Vagina (tissue), 2 donors: ENCODE results near the gene LAYN. TPM values are rescaled to one million over a fixed set of nuclear protein-coding genes. Genes with fewer than 3 reads are reported as not detected.

Experiments used
- DNase-seq, 2 donors: peaks; one replicate each; pipeline ENCODE4 v3.0.0-alpha.2; 2017; ENCODE audit errors: extremely low spot score in 2 of 2
- H3K27ac ChIP-seq: fragments of 200-600 bp; sonication (generic); one replicate; pipeline ENCODE4 v1.5.1; 2019
- H3K27me3 ChIP-seq: fragments of 200-600 bp; sonication (generic); one replicate; pipeline ENCODE4 v1.5.1; 2019
- H3K36me3 ChIP-seq, 2 donors: fragments of 200-600 bp; sonication (generic); one replicate each; pipeline ENCODE4 v1.5.1; 2017 to 2019
- H3K4me1 ChIP-seq: fragments of 200-600 bp; sonication (generic); one replicate; pipeline ENCODE4 v1.5.1; 2019
- H3K4me3 ChIP-seq, 2 donors: fragments of 200-600 bp; sonication (generic); 1 replicate in 1 of 2; 2 replicates in 1 of 2; pipeline ENCODE4 v1.5.1; 2016 to 2019
- H3K9me3 ChIP-seq: fragments of 200-600 bp; sonication (generic); one replicate; pipeline ENCODE4 v1.5.1; 2019
- CTCF ChIP-seq, 3 experiments: fragments of 450-650 bp in 2 of 3; fragments of 200-600 bp in 1 of 3; sonication (generic) in 1 of 3; IDR thresholded peaks; one replicate each; pipeline ENCODE4 v1.5.1; 2017 to 2019; ENCODE audit warnings: antibody characterized with exemption in 3 of 3, mild to moderate bottlenecking in 2 of 3, moderate library complexity in 2 of 3
- POLR2A ChIP-seq, 2 donors: fragments of 450-650 bp; IDR thresholded peaks; one replicate each; pipeline ENCODE4 v1.6.1; 2017; ENCODE audit warnings: antibody characterized with exemption in 2 of 2, mild to moderate bottlenecking in 2 of 2, moderate library complexity in 2 of 2
- POLR2AphosphoS5 ChIP-seq, 2 donors: sonication (generic); formaldehyde crosslinking; IDR thresholded peaks; one replicate each; pipeline ENCODE4 v1.9.0; 2017; ENCODE audit warnings: antibody characterized with exemption in 2 of 2, mild to moderate bottlenecking in 2 of 2, low read depth in 1 of 2; ENCODE audit not compliant: insufficient read depth in 1 of 2
- intact Hi-C: fragments of 100-400 bp; cut with DNase I; formaldehyde crosslinking; loops from one replicate; pipeline ENCODE4 v1.15.1; 2023
- total RNA-seq: library from RNA; depleted of rRNA; stranded (reverse); fragments of >200 nt; gene quantifications from one replicate; pipeline ENCODE4 v1.2.3, GENCODE V29; 2016

LAYN gene, protein sequence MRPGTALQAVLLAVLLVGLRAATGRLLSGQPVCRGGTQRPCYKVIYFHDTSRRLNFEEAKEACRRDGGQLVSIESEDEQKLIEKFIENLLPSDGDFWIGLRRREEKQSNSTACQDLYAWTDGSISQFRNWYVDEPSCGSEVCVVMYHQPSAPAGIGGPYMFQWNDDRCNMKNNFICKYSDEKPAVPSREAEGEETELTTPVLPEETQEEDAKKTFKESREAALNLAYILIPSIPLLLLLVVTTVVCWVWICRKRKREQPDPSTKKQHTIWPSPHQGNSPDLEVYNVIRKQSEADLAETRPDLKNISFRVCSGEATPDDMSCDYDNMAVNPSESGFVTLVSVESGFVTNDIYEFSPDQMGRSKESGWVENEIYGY
- 22.3 TPM for total RNA-seq

- intact Hi-C loops, result no loop called here
- Histone ChIP-seq H3K27me3 (no peaks in the 10 kb centered on the region), H3K4me1 (peaks cover 27% of the 10 kb centered on the region), H3K27ac (peak within 1 kb of the TSS; percentile 62), H3K9me3 (no peaks in the 10 kb centered on the region), H3K36me3 (no peaks in the 10 kb centered on the region), H3K4me3 (peak within 1 kb of the TSS; percentile 65 to 83)
- DNase-seq, result no peak
- peak in 1 of 2 donors; percentile 18 for TF ChIP-seq POLR2A (IDR thresholded peaks at IDR 0.05)
- TF ChIP-seq POLR2AphosphoS5 (IDR thresholded peaks at IDR 0.05; ENCODE audit: insufficient read depth in 1 of 2, low read depth in 1 of 2), result peak in 1 of 2 donors; percentile 48
- no peak for TF ChIP-seq CTCF (IDR thresholded peaks at IDR 0.05)
Measured at GRCh38 chr11:111540114-111540936, at the start of gene LAYN. TSS of gene LAYN (plus strand) at chr11:111540720. CDS start at chr11:111540844, 124 bp downstream.

DNA sequence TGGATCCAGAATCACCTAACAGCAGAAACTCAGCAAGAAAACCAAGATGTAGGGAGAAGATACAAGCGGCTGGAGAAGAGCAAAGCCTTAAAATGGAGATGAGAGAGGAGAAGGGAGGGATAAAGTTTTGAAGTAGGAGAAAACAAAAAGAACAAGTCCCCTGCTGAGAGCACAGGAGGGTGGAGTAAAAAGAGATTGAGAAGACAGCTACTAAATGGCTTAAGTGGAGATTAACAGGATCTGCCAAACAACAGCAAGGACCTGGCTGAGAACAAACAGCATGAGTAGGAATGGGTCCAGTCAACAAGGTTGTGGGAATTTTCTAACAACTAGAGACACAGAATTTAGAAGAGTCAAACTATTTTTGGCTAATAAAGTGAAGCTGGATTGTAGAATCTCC, 46.5 kb upstream of the LAYN start:
- intact Hi-C loops, result no loop called here
- no peak for DNase-seq
- Histone ChIP-seq H3K9me3 (no peaks in the 10 kb centered on the region), H3K27me3 (no peaks in the 10 kb centered on the region), H3K4me1 (no peaks in the 10 kb centered on the region), H3K4me3 (no peak overlapping the region), H3K36me3 (no peaks in the 10 kb centered on the region), H3K27ac (no peak overlapping the region)
- TF ChIP-seq CTCF (IDR thresholded peaks at IDR 0.05) (no peak), POLR2AphosphoS5 (IDR thresholded peaks at IDR 0.05; ENCODE audit: insufficient read depth in 1 of 2, low read depth in 1 of 2) (no peak), POLR2A (IDR thresholded peaks at IDR 0.05) (no peak)

DNA sequence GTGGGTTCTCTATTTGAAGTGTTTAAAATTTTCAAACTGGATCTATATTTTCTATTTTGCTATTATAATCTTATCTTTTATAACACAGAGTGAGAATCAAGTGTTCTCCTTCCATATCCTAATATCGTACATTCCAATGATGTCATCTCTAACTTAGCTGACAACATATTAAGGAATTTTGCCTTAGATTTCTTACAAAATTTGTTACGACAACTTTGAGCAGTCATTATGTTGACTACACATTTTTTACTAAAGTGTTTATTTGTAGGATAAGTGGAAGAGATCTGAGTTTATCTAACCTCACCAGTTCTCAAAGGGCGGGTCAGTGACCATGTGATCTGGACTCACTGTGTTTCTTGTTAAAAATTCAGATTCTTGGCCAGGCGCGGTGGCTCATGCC, 41.0 kb upstream of the LAYN start:
- no peaks in the 10 kb centered on the region for H3K27me3 ChIP-seq
- no peak overlapping the region for H3K4me3 ChIP-seq
- H3K36me3 ChIP-seq, result no peaks in the 10 kb centered on the region
- TF ChIP-seq POLR2AphosphoS5 (IDR thresholded peaks at IDR 0.05; ENCODE audit: insufficient read depth in 1 of 2, low read depth in 1 of 2) (no peak), POLR2A (IDR thresholded peaks at IDR 0.05) (no peak), CTCF (IDR thresholded peaks at IDR 0.05) (no peak)
- no peaks in the 10 kb centered on the region for H3K9me3 ChIP-seq
- H3K27ac ChIP-seq, result no peak overlapping the region
- intact Hi-C loops, result no loop called here
- no peak for DNase-seq
- no peaks in the 10 kb centered on the region for H3K4me1 ChIP-seq

GRCh38 chr11:111500481-111500880, 40.0 kb upstream of the LAYN start:
- no peak for DNase-seq
- no peaks in the 10 kb centered on the region for H3K4me1 ChIP-seq
- intact Hi-C loops, result no loop called here
- H3K27ac ChIP-seq, result no peak overlapping the region
- H3K36me3 ChIP-seq, result no peaks in the 10 kb centered on the region
- H3K9me3 ChIP-seq, result no peaks in the 10 kb centered on the region
- no peaks in the 10 kb centered on the region for H3K27me3 ChIP-seq
- H3K4me3 ChIP-seq, result no peak overlapping the region
- TF ChIP-seq POLR2AphosphoS5 (IDR thresholded peaks at IDR 0.05; ENCODE audit: insufficient read depth in 1 of 2, low read depth in 1 of 2) (no peak), POLR2A (IDR thresholded peaks at IDR 0.05) (no peak), CTCF (IDR thresholded peaks at IDR 0.05) (no peak)
